Measurements from ENCODE around the gene FCHSD2.
A peak's percentile ranks its signal among the peaks of the same experiment; 100 is the strongest.

Gene FCHSD2

DNA sequence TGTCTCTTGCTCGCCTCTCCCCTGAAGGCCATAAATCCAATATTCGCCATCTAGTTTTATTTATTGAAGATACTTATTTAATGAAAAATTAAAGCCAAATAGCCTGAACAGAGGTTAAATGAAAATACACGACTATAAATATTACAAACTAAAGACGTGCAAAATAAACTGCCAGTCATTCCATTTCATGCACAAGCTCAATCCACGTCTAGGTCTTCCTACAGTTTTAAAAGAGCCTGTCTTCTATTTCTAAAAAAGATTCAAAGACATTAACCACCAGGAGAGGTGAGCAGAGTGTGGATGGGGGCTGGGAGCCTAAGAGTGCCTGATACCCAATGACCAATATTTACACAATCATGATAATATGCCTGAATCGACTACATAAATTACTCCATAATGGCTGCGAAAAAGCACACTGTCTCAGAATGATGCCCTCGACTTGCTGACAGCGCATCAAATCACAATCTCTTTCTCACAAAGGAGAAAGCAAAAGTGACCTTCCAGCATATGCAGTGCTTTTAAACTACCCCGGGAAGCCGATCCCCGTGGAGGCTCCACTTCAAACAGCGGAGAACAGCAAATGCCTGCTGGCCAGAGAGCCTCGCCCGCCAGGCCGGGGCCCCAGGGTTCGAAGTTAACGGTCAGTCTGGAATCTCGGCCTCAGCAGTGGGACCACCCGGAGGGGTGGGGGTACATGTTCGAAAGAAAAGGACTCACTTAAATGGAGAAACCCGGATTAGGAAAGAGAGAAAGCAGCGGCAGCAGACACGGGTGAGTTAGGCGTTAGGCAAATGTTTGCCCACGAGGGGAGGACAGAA lies 1.7 kb downstream of the FCHSD2 start:
- H3K27ac ChIP-seq (ENCODE audit: low read depth, low read length, poor library complexity, severe bottlenecking): peak overlapping the region; percentile 100

DNA sequence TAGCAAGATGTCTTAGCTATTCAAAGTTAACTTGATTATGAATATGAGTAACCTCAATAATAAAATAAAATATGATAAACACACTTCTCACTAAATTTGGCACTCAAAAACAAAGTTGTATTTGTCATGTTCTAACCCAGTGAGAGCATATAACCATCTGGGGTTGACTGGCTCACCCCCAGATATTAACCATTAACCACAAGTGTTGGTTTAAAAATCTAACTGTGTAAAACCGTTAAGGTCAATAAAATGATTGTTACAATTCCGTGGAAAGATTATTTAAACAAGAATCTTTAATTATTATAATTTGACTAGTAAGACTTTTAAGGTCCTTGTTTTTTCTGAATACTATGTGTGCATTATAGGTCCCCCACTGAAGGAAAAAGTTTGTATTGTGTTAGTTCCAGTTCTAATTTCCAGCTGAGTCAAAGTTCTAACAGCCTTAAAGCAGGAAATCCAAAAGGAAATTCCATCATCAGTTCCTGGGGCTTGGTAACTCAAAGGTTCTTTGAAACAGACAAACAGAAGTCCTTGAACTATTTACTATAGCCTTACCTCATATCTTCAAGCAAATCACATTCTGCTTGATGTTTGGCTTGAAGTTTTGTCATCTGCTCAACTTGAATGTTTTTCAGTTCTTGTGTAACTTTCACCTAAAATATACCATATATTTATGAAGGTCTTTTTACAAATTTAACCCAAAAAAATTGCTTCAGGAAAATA lies 2.5 kb downstream of the FCHSD2 start:
- Histone ChIP-seq H3K27me3 (ENCODE audit: insufficient read depth, low read length) (no peaks in the 10 kb centered on the region), H3K79me2 (ENCODE audit: insufficient read depth, low read length) (peaks cover 67% of the 10 kb centered on the region), H3K36me3 (ENCODE audit: insufficient read depth, low read length) (peaks cover 52% of the 10 kb centered on the region), H3K4me3 (ENCODE audit: low read depth, low read length, poor library complexity, severe bottlenecking) (peak overlapping the region; percentile 96), H2AFZ (ENCODE audit: low read length) (no peak overlapping the region), H4K20me1 (ENCODE audit: insufficient read depth, low read length) (no peaks in the 10 kb centered on the region), H3K9me2 (ENCODE audit: low read depth, low read length) (no peaks in the 10 kb centered on the region), H3K9me3 (ENCODE audit: low read length) (0 out of 2 replicates have a peak, but pooled peaks cover 4% of the 10 kb centered on the region), H3K4me1 (ENCODE audit: insufficient read depth, low read length, severe bottlenecking) (peaks cover 54% of the 10 kb centered on the region), H3K4me2 (ENCODE audit: low read length) (peak overlapping the region; percentile 96), H3K27ac (ENCODE audit: low read depth, low read length, poor library complexity, severe bottlenecking) (peak overlapping the region; percentile 100), H3F3A (ENCODE audit: insufficient read depth, low read length) (no peaks in the 10 kb centered on the region), H3K9ac (ENCODE audit: low read length) (peak overlapping the region; percentile 99)
- TF ChIP-seq, protein P1, sequence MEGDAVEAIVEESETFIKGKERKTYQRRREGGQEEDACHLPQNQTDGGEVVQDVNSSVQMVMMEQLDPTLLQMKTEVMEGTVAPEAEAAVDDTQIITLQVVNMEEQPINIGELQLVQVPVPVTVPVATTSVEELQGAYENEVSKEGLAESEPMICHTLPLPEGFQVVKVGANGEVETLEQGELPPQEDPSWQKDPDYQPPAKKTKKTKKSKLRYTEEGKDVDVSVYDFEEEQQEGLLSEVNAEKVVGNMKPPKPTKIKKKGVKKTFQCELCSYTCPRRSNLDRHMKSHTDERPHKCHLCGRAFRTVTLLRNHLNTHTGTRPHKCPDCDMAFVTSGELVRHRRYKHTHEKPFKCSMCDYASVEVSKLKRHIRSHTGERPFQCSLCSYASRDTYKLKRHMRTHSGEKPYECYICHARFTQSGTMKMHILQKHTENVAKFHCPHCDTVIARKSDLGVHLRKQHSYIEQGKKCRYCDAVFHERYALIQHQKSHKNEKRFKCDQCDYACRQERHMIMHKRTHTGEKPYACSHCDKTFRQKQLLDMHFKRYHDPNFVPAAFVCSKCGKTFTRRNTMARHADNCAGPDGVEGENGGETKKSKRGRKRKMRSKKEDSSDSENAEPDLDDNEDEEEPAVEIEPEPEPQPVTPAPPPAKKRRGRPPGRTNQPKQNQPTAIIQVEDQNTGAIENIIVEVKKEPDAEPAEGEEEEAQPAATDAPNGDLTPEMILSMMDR (IDR thresholded peaks at IDR 0.05; ENCODE audit: low read length): no peak
- TF ChIP-seq EZH2 (IDR thresholded peaks at IDR 0.05; ENCODE audit: borderline replicate concordance, low read length): no peak

More for the DNA sequence above, 1.7 kb downstream of the FCHSD2 start:
- Histone ChIP-seq H2AFZ (ENCODE audit: low read length) (no peak overlapping the region), H4K20me1 (ENCODE audit: insufficient read depth, low read length) (no peaks in the 10 kb centered on the region), H3K79me2 (ENCODE audit: insufficient read depth, low read length) (peaks cover 60% of the 10 kb centered on the region), H3F3A (ENCODE audit: insufficient read depth, low read length) (no peaks in the 10 kb centered on the region), H3K4me1 (ENCODE audit: insufficient read depth, low read length, severe bottlenecking) (peaks cover 57% of the 10 kb centered on the region), H3K36me3 (ENCODE audit: insufficient read depth, low read length) (peaks cover 45% of the 10 kb centered on the region), H3K9me3 (ENCODE audit: low read length) (0 out of 2 replicates have a peak, but pooled peaks cover 4% of the 10 kb centered on the region), H3K9ac (ENCODE audit: low read length) (peak overlapping the region; percentile 99), H3K4me3 (ENCODE audit: low read depth, low read length, poor library complexity, severe bottlenecking) (peak overlapping the region; percentile 96), H3K9me2 (ENCODE audit: low read depth, low read length) (no peaks in the 10 kb centered on the region), H3K4me2 (ENCODE audit: low read length) (peak overlapping the region; percentile 96), H3K27me3 (ENCODE audit: insufficient read depth, low read length) (no peaks in the 10 kb centered on the region)
- TF ChIP-seq, protein P1 (IDR thresholded peaks at IDR 0.05; ENCODE audit: low read length): no peak
- no peak for TF ChIP-seq EZH2 (IDR thresholded peaks at IDR 0.05; ENCODE audit: borderline replicate concordance, low read length)

DNA sequence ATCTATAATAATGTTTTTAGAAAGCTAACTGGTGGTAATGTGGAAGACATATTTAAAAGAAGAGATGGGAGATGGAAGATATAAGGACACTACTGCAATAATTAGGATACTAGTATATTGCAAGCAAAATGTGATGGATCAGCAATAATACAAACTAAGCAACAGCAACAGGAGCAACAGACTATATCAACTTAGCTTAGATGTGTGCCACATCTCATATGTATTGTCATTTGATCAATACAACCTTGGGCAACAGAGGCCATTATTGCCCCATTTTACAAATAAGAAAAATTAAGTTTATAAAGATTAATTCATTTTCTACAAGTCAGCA lies 4.2 kb downstream of the FCHSD2 start:
- peak overlapping the region; percentile 7 for H3K27ac ChIP-seq (ENCODE audit: low read depth, low read length, poor library complexity, severe bottlenecking)
- peaks cover 83% of the 10 kb centered on the region for H3K79me2 ChIP-seq (ENCODE audit: insufficient read depth, low read length)
- H3K9ac ChIP-seq (ENCODE audit: low read length): no peak overlapping the region
- H2AFZ ChIP-seq (ENCODE audit: low read length): no peak overlapping the region
- no peaks in the 10 kb centered on the region for H4K20me1 ChIP-seq (ENCODE audit: insufficient read depth, low read length)
- no peaks in the 10 kb centered on the region for H3K9me2 ChIP-seq (ENCODE audit: low read depth, low read length)
- H3K4me1 ChIP-seq (ENCODE audit: insufficient read depth, low read length, severe bottlenecking): peaks cover 37% of the 10 kb centered on the region
- 0 out of 2 replicates have a peak, but pooled peaks cover 4% of the 10 kb centered on the region for H3K9me3 ChIP-seq (ENCODE audit: low read length)
- no peak for TF ChIP-seq EZH2 (IDR thresholded peaks at IDR 0.05; ENCODE audit: borderline replicate concordance, low read length)
- TF ChIP-seq, protein P1 (IDR thresholded peaks at IDR 0.05; ENCODE audit: low read length): no peak
- peak overlapping the region; percentile 40; the same call in 1 of the 2 replicates for H3K4me2 ChIP-seq (ENCODE audit: low read length)
- no peak overlapping the region for H3K4me3 ChIP-seq (ENCODE audit: low read depth, low read length, poor library complexity, severe bottlenecking)
- peaks cover 70% of the 10 kb centered on the region for H3K36me3 ChIP-seq (ENCODE audit: insufficient read depth, low read length)
- no peaks in the 10 kb centered on the region for H3F3A ChIP-seq (ENCODE audit: insufficient read depth, low read length)
- H3K27me3 ChIP-seq (ENCODE audit: insufficient read depth, low read length): no peaks in the 10 kb centered on the region

All from OCI-LY1 (cell line).